ENCODE data around the gene GNAQ. TPM values are rescaled to one million over a fixed set of nuclear protein-coding genes. Genes with fewer than 3 reads are reported as not detected.

GNAQ gene
- total and polyA plus RNA-seq, 2 donors (not counting 1 experiment from before 2014, with no cell fraction given), result 0.60 to 1.4 TPM

DNA sequence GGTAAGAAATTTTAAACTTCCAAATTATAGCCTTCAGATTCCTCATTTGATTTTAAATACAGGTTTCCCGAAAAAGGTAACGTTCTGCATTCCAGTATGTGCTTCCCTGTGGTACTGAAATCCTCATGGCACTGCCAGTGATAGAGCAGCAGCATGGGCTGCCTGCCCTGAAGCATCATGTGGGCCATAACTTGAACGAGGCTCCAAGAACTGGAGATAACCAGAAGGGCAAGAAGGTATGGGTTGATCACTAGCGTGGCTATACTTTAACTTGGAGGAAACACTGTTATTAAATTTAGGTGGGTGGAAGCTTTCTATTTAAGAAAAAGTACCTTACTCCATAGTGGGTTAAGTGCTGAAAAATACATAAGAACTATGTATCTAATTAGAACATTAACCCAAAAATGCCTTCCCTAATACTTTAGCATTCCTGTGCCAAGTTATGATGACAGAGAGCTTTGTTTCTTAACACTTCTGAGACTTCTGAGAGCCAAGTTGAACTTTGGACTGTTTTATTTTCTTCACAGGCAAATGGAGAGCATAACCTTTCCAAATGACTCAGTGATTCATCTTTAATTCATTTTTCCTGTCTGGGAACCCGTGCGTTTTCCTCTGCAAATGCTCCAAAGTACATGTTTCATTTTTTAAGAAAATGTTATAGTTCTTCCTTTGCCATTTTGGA lies 192.0 kb downstream of the GNAQ start:
- H3K27ac Mint-ChIP-seq, result no peak overlapping the region
- Histone ChIP-seq H3K27me3 (replicated peaks in 1 of 4; ENCODE audit: control extremely low read depth in 1 of 4, control insufficient read depth in 3 of 4, insufficient read depth in 4 of 4, low read length in 3 of 4) (no peaks in the 10 kb centered on the region), H3K79me2 (ENCODE audit: control insufficient read depth, insufficient read depth, low read length) (no peaks in the 10 kb centered on the region), H3K4me2 (replicated peaks; ENCODE audit: low read depth, low read length, poor library complexity, severe bottlenecking) (no peak overlapping the region), H4K20me1 (ENCODE audit: control insufficient read depth, insufficient read depth, low read length, poor library complexity, severe bottlenecking) (no peaks in the 10 kb centered on the region), H3K36me3 (replicated peaks in 1 of 2; ENCODE audit: control extremely low read depth in 1 of 2, control insufficient read depth in 1 of 2, extremely low read depth in 1 of 2, insufficient read depth in 2 of 2, low read length in 1 of 2) (no peaks in the 10 kb centered on the region), H3K4me1 (ENCODE audit: control insufficient read depth in 2 of 2, insufficient read depth in 2 of 2, low read length in 2 of 2) (peaks cover 7 to 12% of the 10 kb centered on the region in 2 donors), H3K4me3 (ENCODE audit: control extremely low read depth in 1 of 5, extremely low read depth in 1 of 5, insufficient read depth in 1 of 5, low read depth in 2 of 5, low read length in 4 of 5) (no peak overlapping the region), H2AFZ (ENCODE audit: insufficient read depth, low read depth, low read length, poor library complexity, severe bottlenecking) (no peak overlapping the region), H3K9me3 (ENCODE audit: control extremely low read depth in 1 of 3, control insufficient read depth in 2 of 3, insufficient read depth in 1 of 3, low read length in 2 of 3) (no peaks in the 10 kb centered on the region), H3K27ac (ENCODE audit: low read length in 2 of 2) (no peak overlapping the region), H3K9ac (ENCODE audit: low read length) (no peak overlapping the region)
- CTCF ChIA-PET, result no interaction called here
- H3K4me1 Mint-ChIP-seq, result peaks cover 8% of the 10 kb centered on the region
- no peaks in the 10 kb centered on the region for H3K27me3 Mint-ChIP-seq
- POLR2A ChIA-PET, result no interaction called here
- H3K9me3 Mint-ChIP-seq (ENCODE audit: insufficient read depth), result no peaks in the 10 kb centered on the region
- intact Hi-C loops (cut with micrococcal nuclease), result no loop called here
- 96% methylated on average over 3 of the region's 6 CpGs for WGBS (ENCODE audit: insufficient coverage)
- ATAC-seq (ENCODE audit: low read depth), result no peak
- H3K4me3 Mint-ChIP-seq, result no peak overlapping the region
- TF ChIP-seq CTCF (IDR thresholded peaks at IDR 0.05), result no peak
- no peak for TF ChIP-seq EZH2 (IDR thresholded peaks at IDR 0.05; ENCODE audit: borderline replicate concordance, insufficient read depth, low read depth, low read length, poor library complexity, severe bottlenecking)
- no peak for DNase-seq

DNA sequence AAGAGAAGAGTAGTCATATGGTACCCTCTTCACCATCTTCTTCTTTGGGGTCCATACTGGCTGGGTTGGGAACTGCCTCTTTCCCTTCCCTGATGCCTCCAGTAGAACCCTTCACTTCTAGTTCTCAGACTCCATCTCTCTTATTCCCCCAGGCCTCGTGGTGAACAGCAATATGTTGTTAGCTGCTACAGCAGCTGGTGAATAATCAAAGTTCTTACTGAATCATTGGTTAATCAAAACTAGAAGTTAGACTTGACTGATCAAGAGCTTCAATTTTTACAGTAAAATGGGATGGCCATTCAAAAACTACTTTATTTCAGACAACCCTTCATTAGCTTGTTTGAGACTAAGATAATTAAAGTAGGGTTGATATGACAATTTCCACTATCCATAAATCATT lies 192.6 kb downstream of the GNAQ start:
- DNase-seq (no peak), ATAC-seq (ENCODE audit: low read depth) (no peak)
- Histone ChIP-seq H3K4me1 (ENCODE audit: control insufficient read depth in 2 of 2, insufficient read depth in 2 of 2, low read length in 2 of 2) (peaks cover 7 to 12% of the 10 kb centered on the region in 2 donors), H3K27me3 (replicated peaks in 1 of 4; ENCODE audit: control extremely low read depth in 1 of 4, control insufficient read depth in 3 of 4, insufficient read depth in 4 of 4, low read length in 3 of 4) (no peaks in the 10 kb centered on the region), H3K4me2 (replicated peaks; ENCODE audit: low read depth, low read length, poor library complexity, severe bottlenecking) (no peak overlapping the region), H3K79me2 (ENCODE audit: control insufficient read depth, insufficient read depth, low read length) (no peaks in the 10 kb centered on the region), H3K9ac (ENCODE audit: low read length) (no peak overlapping the region), H3K4me3 (ENCODE audit: control extremely low read depth in 1 of 5, extremely low read depth in 1 of 5, insufficient read depth in 1 of 5, low read depth in 2 of 5, low read length in 4 of 5) (no peak overlapping the region), H3K9me3 (ENCODE audit: control extremely low read depth in 1 of 3, control insufficient read depth in 2 of 3, insufficient read depth in 1 of 3, low read length in 2 of 3) (no peaks in the 10 kb centered on the region), H4K20me1 (ENCODE audit: control insufficient read depth, insufficient read depth, low read length, poor library complexity, severe bottlenecking) (no peaks in the 10 kb centered on the region), H3K27ac (ENCODE audit: low read length in 2 of 2) (no peak overlapping the region), H3K36me3 (replicated peaks in 1 of 2; ENCODE audit: control extremely low read depth in 1 of 2, control insufficient read depth in 1 of 2, extremely low read depth in 1 of 2, insufficient read depth in 2 of 2, low read length in 1 of 2) (no peaks in the 10 kb centered on the region), H2AFZ (ENCODE audit: insufficient read depth, low read depth, low read length, poor library complexity, severe bottlenecking) (no peak overlapping the region)
- Mint-ChIP-seq H3K27ac (no peak overlapping the region), H3K9me3 (ENCODE audit: insufficient read depth) (no peaks in the 10 kb centered on the region), H3K4me3 (no peak overlapping the region), H3K4me1 (peaks cover 8% of the 10 kb centered on the region), H3K27me3 (no peaks in the 10 kb centered on the region)
- ChIA-PET CTCF (no interaction called here), POLR2A (no interaction called here)
- no CpG with 5 or more reads among the region's 1 CpG for WGBS (ENCODE audit: insufficient coverage)
- TF ChIP-seq CTCF (IDR thresholded peaks at IDR 0.05) (no peak), EZH2 (IDR thresholded peaks at IDR 0.05; ENCODE audit: borderline replicate concordance, insufficient read depth, low read depth, low read length, poor library complexity, severe bottlenecking) (no peak)
- intact Hi-C loops (cut with micrococcal nuclease), result no loop called here

Measured in B cell (primary cell).